ENCODE results near the gene FDX1.

- TF ChIP-seq CTCF (IDR thresholded peaks at IDR 0.05; ENCODE audit: low read depth, low read length) (no peak), EZH2phosphoT487 (IDR thresholded peaks at IDR 0.05; ENCODE audit: low read depth) (no peak)
Measured at GRCh38 chr11:110467556-110467955, 37.8 kb downstream of the FDX1 start.

Data from OCI-LY3 (cell line).